Dedifferentiated amniotic fluid mesenchymal stem cell (primary cell): ENCODE measurements around the gene GARIN5B.
"Not testable (repeated sequence)": the region's sequence is repeated elsewhere in the genome, so short reads cannot be mapped to it uniquely, and the experiment has no call there.

ENCODE experiments used
- DNase-seq: peaks from one replicate; pipeline ENCODE4 v3.0.0-alpha.2; 2016; ENCODE audit errors: extremely low spot score

Gene GARIN5B

GRCh38 chr19:55362990-55363716, at the start of gene GARIN5B:
GARIN5B (minus strand) TSS chr19:55363260; CDS start chr19:55363066, 194 bp downstream.
- DNase-seq, result no peak

DNA sequence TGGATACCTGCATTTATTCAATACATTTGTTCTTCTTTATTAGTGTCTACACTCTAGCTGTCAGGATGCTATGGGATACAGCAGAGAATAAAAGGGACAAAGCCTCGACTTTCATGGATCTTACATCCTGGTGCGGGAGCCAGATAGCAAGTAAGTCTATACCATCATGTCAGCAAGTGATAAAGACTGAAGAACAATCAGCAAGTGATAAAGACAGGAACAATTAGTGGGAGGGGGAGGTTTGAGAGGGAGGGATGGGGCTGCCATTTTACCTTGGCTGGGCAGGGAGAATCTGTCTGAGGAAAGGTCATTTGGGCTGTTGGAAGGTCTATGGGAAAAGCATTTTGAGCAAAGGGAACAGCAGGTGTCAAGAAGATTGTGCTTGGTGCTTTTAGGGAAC, 47.1 kb upstream of the GARIN5B start:
- DNase-seq, result no peak

DNA sequence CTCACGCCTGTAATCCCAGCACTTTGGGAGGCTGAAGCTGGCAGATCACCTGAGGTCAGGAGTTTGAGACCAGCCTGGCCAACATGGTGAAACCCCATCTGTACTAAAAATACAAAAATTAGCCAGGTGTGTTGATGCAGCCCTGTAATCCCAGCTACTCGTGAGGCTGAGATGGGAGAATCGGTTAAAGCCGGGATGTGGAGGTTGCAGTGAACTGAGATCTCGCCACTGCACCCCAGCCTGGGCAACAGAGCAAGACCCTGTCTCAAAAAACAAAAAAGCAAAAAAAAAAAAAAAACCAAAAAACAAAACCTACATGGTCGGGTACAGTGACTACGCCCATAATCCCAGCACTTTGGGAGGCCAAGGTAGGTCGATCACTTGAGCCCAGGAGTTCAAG, 46.1 kb upstream of the GARIN5B start:
- DNase-seq, result not testable (repeated sequence)

DNA sequence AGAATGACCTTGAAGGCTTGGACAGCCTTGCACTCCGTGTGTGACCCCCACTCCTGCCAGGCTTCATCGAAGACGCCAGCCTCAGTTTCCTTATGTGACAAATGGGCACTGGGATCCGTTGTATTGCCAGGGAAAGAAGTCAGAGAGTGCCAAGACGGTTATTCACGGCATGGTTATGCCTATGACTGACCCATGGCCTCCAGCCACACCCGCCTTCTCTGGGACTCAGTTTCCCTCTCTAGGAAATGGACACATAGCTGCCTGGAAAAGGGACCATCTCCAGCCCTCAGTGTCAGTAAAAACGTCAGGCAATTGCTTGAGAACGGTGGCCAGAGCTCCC, 45.4 kb upstream of the GARIN5B start:
- DNase-seq, result no peak

GRCh38 chr19:55407800-55408532, 44.9 kb upstream of the GARIN5B start:
- DNase-seq, result peak; percentile 99

GRCh38 chr19:55407550-55407799, 44.4 kb upstream of the GARIN5B start, which contains the start of gene UBE2S:
UBE2S (minus strand) TSS chr19:55407788; CDS start chr19:55407589, 199 bp downstream.
- not testable (repeated sequence) for DNase-seq

- DNase-seq, result no peak
Measured at GRCh38 chr19:55406826-55407549, 43.9 kb upstream of the GARIN5B start.

- no peak for DNase-seq
Measured at GRCh38 chr19:55406091-55406825, 43.2 kb upstream of the GARIN5B start.

- DNase-seq, result no peak
Measured at GRCh38 chr19:55405638-55406037, 42.6 kb upstream of the GARIN5B start.

- no peak for DNase-seq
Measured at GRCh38 chr19:55402509-55402908, 39.4 kb upstream of the GARIN5B start.

DNA sequence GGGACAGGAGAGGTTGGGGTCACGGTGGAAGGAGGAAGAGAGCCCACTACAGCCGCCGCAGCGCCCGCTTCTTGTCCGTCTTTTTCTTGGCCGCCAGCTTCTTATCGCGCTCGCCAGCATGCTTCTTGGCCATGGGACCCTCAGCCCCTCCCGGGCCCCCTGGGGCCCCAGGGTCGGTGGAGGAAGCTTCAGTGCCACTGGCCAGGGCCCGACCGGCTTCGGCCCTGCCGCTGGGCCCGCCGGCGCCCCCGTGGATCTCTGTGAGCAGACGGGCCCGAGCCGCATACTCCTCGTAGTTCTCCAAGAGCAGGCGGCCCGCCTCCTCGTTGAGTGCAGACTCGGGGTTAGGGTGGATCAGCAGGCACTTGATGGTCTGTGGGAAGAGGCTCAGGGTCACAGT, 38.3 kb upstream of the GARIN5B start:
- DNase-seq, result not testable (repeated sequence)

DNA sequence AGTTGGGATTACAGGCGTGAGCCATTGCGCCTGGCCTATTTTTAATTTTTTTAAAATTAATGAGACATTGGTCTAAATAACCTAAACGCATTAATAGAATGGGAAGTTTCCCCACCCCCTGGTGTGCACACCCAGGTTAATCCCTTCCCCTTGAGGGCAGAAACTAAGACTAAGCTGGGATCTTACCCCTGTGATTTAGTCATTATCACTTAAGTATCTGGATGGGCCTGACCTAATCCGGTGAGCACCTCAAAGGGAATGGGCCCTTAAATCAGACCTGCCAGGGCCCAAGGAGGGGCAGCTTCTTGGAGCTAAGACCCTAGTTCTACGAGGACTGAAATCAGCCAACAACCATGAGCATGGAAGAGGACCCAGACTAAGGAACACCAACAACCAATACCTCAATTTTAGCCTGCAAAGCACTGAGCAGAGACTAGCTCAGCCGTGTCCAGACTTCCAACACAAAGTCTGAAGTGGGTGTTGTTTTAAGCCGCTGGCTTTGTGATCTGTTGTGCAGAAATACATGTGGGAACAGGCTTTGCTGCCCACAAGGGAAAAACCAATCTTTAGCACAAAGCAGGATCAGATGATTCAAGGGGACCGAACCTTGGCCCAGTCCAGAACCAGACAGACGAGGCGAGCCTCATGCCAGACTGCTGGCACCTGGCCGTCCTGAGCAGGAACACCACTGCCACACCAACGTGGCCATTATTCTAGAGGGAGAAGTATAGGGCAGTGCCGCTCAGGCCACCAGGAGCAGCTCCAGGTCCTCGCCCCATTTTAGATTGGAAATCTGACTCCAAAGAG, 37.4 kb upstream of the GARIN5B start:
- DNase-seq, result no peak

- DNase-seq, result no peak
Measured at GRCh38 chr19:55398200-55398925, 35.3 kb upstream of the GARIN5B start.

DNA sequence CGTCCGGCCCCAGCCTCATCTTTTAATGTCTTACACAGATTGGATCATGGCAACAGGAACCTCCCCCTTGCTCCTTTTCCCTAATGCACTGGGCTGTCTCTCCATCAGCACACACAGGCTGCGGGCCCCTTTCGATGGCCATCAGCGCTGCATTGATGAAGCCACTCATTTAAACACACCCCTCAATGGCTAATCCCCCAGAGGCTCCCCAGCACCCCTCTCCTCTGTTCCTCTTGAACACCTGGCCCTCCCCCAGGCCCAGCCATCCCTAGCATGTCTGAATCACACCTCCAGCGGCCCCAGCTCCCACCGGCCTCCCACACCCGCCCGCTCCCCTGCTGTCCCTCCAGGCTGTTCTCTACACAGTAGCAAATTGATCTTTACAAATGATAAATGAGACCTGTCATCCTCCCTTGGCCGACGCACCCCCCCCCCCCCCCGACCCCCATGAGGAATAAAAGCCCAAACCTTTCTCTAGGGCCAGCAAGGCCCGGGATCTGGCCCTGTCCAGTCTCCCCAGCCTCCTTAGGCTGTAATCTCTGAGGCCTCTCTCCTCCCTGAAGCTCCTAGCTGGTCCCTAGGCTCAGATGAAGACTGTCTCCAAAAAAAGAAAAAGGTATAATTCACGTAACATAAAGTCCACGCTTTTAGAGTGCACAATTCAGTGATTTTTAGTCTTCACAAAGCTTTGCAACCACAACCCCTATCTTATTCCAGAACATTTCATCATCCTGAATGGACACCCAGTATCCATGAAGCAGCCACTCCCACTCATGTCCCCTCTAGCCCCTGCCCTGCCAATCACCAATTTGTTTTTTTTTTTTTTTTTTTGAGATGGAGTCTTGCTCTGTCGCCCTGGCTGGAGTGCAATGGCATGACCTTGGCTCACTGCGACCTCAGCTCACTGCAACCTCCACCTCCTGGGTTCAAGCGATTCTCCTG, 30.0 kb upstream of the GARIN5B start:
- DNase-seq, result no peak

DNA sequence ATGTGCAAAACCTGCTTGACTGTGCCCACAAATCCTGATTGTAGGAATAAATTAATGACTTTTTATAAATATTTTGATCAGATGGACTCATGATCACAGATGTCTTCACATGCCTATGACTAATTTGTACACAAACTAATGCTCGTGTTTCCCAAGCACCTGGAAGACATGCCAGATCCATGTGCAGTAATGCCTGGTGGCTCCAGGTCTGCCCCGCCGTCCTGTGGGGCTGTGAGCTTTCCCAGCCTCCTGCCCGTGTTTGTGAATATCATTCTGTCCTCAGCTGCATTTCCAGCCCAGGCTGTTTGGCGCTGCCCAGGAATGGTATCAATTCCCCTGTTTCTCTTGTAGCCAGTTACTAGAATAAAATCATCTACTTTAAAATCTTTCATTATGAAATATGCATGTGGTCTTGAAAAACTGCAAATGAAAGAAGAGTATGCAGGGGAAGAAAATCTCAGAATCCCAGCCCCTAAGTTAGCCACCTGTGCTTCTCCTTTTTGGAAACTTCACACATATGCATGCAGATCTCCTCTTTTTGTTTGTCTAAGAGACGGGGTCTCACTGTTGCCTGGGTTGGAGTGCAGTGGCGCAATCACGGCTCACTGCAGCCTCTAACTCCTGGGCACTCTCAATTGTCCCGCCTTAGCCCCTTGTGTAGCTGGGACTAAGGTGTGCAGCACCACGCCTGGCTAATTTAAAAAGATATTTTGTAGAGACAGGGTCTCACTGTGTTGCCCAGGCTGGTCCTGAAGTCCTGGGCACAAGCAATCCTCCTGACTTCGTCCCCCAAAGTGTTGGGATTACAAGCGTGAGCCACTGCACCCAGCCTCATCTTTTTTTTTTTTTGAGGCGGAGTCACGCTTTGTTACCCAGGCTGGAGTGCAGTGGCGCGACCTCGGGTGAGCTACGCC, 28.9 kb upstream of the GARIN5B start:
- DNase-seq, result no peak

- DNase-seq, result no peak
Measured at GRCh38 chr19:55391191-55391670, 28.2 kb upstream of the GARIN5B start.

DNA sequence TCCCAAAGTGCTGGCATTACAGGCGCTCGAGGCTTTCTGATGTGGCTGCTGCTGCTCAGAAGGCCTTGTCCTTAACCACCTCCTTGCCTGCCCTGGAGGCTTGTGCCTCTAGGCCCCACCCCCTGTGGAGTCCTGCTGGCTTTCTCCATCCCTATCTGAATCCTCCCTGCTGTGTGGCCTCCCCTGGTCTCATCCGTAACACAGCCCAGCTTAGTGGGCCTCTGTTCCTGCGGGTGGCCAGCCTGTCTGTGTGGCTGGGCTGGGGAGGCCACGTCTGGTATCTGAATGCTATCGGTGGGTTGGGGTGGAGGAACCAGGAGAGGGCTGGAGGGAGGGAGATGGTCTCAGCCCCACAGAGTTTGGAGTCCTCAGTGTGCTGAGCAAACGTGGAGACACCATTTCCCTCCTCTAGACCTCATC, 27.4 kb upstream of the GARIN5B start:
- DNase-seq, result no peak
